Activated CD4-positive, alpha-beta T cell treated with anti-CD3 and anti-CD28 coated beads, Interleukin-10, Interleukin-2, amounts not matched to agents 100 ng/mL and 50 ng/mL, durations not matched to agents 16 hours and 8 hours (primary cell): ENCODE measurements around the gene CTNNA2.

Experiments
- DNase-seq: peaks from one replicate; pipeline ENCODE4 v3.0.0-alpha.2; 2020

Gene CTNNA2

GRCh38 chr2:79715338-79715737 lies 202.5 kb downstream of the CTNNA2 start:
- no peak for DNase-seq

GRCh38 chr2:79716266-79716665 lies 203.4 kb downstream of the CTNNA2 start:
- no peak for DNase-seq

DNA sequence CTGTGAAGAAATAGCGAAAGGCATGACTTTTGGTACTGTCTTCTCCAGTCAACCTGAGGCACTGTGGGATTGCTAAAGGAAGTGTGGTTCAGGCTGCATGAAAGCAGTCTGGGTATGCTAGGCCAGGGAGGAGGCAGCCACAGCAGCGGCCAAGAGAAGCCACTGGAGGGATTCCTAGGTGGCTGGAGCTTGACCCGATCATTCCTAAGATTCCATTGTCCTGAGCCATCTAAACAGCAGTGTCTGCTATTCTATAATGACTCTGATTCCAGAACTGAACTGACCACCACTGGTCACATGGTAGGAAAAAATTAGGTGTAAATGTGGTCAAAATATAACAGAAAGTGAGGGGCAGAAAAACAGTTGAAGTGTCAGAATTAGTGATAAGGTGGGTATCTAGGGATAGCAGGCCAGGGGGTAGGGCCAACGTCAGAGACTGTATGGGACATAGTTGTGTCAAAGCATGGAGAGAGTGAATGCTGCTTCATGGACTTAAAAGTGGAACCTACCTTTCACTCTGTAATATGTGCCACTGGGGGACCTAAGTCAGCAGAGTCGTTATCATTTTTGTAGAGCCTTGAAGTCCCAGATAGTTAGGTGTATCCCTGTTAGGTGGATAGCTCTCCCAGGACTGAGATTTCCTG lies 204.6 kb downstream of the CTNNA2 start:
- no peak for DNase-seq

GRCh38 chr2:79721061-79721460 lies 208.2 kb downstream of the CTNNA2 start:
- DNase-seq: no peak

- no peak for DNase-seq
Observed at GRCh38 chr2:79721966-79722365, 209.1 kb downstream of the CTNNA2 start.

DNA sequence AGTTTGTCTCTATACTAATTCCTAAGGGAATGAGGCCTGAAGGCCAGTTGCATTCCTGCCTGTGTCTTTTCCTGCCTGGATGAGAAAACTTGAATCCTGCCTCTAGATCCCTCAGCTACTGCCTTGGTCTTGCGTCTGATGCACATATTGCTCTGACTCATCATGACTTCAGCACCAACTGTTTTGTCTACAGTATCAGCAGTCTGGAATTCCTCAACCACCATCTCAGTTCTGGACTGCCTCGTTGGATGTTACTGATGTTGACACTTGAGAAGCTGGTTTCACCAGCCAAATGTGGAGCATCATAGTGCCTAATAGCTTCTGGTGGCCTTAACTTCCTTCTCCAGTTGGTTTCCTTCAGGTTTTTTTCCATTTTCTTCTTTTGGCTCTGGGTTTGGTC lies 211.0 kb downstream of the CTNNA2 start:
- no peak for DNase-seq

DNA sequence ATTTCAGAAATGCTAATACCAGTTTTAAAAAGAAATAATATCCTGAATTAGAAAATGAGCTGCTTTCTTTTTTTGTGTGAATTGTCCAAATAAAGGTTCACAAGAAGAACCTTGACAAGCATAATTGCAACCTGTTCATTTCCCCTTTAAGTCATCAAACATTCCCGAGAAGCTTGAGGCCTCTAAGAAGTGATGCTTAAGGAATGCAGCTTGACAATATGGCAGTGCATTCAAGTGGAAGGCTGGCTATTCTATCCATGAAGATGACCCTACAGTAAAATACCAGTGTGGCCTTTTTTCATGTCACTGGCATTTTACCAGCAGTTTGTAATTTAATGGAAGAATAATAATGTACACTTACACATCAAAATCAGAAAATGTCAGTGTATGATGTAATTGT lies 216.7 kb downstream of the CTNNA2 start:
- DNase-seq: no peak

GRCh38 chr2:79734518-79734917 lies 221.7 kb downstream of the CTNNA2 start:
- no peak for DNase-seq

DNA sequence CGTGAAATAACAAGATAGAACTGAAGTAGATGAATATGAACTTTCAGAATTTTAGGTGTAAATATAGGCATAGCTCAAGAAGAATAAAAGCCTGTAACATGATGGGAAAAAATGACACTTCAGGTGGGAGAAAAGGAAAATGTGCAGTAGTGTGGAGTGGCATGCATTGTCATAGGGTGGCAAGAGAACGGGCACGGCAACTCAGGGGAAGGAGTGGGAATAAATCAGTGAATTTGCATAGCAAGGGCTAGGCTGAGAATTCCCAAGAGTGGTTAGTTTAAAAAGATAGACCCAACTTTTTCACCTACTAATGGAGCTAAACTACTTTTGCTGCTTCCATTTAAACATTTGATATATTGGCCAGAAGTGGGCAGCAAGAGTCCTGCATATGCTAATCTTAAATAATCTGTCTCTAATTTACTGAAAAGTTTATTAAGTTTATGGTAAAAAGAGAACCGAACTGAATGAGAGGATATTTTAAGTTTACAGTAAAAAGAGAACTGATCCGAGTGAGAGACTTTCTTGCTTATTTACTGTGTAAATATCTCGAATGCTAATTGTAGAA lies 228.1 kb downstream of the CTNNA2 start:
- no peak for DNase-seq

- DNase-seq: no peak
Observed at GRCh38 chr2:79750321-79750720, 237.5 kb downstream of the CTNNA2 start.

- DNase-seq: no peak
Observed at GRCh38 chr2:79757526-79757925, 244.7 kb downstream of the CTNNA2 start.

- no peak for DNase-seq
Observed at GRCh38 chr2:79758042-79758441, 245.2 kb downstream of the CTNNA2 start.

DNA sequence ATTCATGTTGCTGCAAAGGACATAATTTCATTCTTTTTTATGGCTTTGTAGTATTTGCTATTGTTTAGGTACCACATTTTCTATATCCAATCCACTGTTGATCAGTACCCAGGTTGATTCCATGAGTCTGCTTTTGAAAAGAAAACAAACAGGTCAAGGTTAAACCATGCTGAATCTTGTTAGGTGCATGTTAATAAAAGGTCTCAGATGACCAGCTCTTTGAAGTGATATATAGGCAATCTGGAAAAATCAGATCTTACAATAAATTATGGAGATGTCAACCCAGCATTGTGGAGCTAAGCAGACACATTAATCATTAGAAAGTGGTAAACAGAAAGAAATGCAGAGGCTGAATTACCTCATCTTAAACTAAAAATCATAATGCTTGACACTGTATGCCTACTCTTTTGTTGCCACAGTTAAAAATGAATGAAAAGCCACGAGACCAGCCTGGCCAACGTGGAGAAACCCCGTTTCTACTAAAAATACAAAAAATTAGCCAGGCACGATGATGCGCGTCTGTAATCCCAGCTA lies 246.0 kb downstream of the CTNNA2 start:
- no peak for DNase-seq

DNA sequence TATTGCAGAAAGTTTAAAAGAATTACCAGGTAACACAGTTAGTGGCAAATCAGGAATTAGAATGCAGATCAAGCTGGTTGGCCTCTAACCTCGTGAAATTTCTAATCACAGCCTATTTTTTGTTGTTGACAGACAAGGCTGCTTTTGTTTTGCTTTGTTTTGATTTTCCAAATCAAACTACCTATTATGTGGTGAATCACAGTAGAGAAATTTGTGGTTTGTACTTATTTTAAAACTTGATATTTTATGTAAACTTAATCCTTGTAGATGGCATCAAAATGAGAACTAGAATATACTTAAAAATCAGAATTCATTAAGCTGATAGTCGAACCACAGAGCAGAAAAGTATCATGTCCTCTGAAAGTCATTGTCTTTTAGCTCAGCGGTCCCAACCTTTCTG lies 258.1 kb downstream of the CTNNA2 start:
- no peak for DNase-seq

DNA sequence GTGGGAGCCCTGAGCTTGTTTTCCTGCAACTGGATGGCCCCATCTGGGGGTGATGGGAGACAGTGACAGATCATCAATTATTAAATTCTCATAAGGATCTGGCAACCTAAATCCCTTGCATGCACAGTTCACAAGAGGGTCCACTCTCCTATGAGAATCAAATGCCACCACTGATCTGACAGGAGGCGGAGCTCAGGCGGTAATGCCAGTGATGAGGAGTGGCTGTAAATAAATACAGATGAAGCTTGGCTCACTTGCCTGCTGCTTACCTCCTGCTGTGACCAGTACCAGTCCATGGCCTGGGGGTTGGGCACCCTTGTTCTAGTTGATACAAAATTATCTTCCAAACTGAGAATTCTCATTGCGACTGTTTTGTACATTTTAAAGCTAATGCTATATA lies 258.6 kb downstream of the CTNNA2 start:
- DNase-seq: no peak

GRCh38 chr2:79774016-79774415 lies 261.2 kb downstream of the CTNNA2 start:
- no peak for DNase-seq

DNA sequence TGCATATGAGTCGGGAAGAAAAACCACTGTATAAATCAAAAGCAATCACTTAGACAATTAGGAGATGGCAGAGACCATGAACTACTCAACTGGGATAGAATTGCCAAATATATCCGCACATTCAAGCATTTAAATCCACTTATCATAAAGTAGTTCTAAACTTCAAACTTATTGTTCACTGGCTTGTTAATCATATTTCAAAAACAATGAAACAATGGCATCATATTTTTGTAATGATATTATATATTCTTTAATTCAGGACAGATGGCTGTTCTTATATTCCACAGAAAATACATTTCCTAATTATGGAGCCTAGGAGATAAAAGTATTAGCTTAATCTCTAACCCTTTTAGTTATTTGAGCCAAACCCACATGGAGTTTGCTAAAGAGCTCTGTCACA lies 263.6 kb downstream of the CTNNA2 start:
- DNase-seq: no peak

DNA sequence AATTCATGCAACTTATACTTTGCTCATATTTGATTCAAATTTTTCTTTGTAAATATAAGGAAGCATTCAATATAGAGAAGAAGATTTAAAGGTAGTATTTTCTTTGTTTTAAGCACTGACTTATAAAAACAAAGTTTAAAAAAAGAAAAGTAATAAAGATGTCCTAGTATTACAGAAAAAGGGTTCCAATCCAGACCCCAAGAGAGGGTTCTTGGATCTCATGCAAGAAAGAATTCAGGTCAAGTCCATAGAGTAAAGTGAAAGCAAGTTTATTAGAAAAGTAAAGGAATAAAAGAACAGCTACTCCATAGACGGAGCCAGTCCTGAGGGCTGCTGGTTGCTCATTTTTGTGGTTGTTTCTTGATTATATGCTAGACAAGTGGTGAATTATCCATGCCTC lies 267.9 kb downstream of the CTNNA2 start:
- no peak for DNase-seq

- no peak for DNase-seq
Observed at GRCh38 chr2:79782576-79783452, 270.0 kb downstream of the CTNNA2 start.

GRCh38 chr2:79788952-79789651 lies 276.3 kb downstream of the CTNNA2 start:
- no peak for DNase-seq

GRCh38 chr2:79789811-79790210 lies 277.0 kb downstream of the CTNNA2 start:
- DNase-seq: no peak

GRCh38 chr2:79792090-79792489 lies 279.2 kb downstream of the CTNNA2 start:
- DNase-seq: no peak

- DNase-seq: no peak
Observed at GRCh38 chr2:79793006-79793405, 280.2 kb downstream of the CTNNA2 start.
